Stomach (tissue), 4 donors: ENCODE data around the gene CRY2.

Experiments
- POLR2A ChIP-seq, 4 donors: fragments of 450-650 bp; IDR thresholded peaks; one replicate each; pipeline ENCODE4 v1.6.1; 2016; ENCODE audit warnings: antibody characterized with exemption in 4 of 4, control low read depth in 2 of 4, mild to moderate bottlenecking in 1 of 4, moderate library complexity in 1 of 4
- POLR2AphosphoS5 ChIP-seq, 3 donors: sonication (generic); formaldehyde crosslinking; IDR thresholded peaks; one replicate each; pipeline ENCODE4 v1.6.1; 2016; ENCODE audit warnings: antibody characterized with exemption in 3 of 3
- TF ChIP-seq, protein P1 (sequence below), 7 experiments: fragments of 450-650 bp in 4 of 7; fragments of 200-600 bp in 3 of 7; sonication (generic) in 3 of 7; IDR thresholded peaks; one replicate each; pipeline ENCODE4 v1.5.1; 2016 to 2019; ENCODE audit warnings: antibody characterized with exemption in 7 of 7, control low read depth in 2 of 7, mild to moderate bottlenecking in 1 of 7

DNA sequence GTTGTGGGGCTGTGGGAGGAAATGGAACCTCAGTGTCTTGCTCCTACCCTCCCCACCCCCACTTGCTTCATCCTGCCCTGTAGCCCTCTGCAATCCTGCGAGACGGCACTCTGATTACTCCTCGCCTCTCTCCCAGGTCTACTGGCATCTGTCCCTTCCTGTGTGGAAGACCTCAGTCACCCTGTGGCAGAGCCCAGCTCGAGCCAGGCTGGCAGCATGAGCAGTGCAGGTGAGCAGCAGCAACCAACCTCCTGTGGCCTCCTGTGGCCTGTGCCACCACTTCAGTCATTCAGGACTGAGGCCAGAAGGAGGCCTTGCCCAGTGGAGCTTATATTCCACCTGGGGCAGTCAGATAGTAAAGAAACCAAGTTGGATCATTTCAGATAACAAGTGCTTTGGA is 23.4 kb downstream of the CRY2 start:
- TF ChIP-seq, protein P1, sequence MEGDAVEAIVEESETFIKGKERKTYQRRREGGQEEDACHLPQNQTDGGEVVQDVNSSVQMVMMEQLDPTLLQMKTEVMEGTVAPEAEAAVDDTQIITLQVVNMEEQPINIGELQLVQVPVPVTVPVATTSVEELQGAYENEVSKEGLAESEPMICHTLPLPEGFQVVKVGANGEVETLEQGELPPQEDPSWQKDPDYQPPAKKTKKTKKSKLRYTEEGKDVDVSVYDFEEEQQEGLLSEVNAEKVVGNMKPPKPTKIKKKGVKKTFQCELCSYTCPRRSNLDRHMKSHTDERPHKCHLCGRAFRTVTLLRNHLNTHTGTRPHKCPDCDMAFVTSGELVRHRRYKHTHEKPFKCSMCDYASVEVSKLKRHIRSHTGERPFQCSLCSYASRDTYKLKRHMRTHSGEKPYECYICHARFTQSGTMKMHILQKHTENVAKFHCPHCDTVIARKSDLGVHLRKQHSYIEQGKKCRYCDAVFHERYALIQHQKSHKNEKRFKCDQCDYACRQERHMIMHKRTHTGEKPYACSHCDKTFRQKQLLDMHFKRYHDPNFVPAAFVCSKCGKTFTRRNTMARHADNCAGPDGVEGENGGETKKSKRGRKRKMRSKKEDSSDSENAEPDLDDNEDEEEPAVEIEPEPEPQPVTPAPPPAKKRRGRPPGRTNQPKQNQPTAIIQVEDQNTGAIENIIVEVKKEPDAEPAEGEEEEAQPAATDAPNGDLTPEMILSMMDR (IDR thresholded peaks at IDR 0.05) = no peak
- no peak for TF ChIP-seq POLR2AphosphoS5 (IDR thresholded peaks at IDR 0.05)
- no peak for TF ChIP-seq POLR2A (IDR thresholded peaks at IDR 0.05)
